Right atrium auricular region (tissue), 2 donors: Measurements from ENCODE around the gene EXOC6B. TPM values are rescaled to one million over a fixed set of nuclear protein-coding genes. Genes with fewer than 3 reads are reported as not detected.

Source experiments
- DNase-seq: peaks from one replicate; pipeline ENCODE4 v3.0.0-alpha.2; 2019; ENCODE audit warnings: low spot score
- H3K27ac ChIP-seq, 2 donors: fragments of 200-600 bp; sonication (generic); 1 replicate in 1 of 2; 2 replicates in 1 of 2; pipeline ENCODE4 v1.5.1; 2016 to 2019
- H3K27me3 ChIP-seq, 2 donors: fragments of 200-600 bp; sonication (generic); one replicate each; pipeline versions ENCODE4 v1.5.1 to v1.6.0; 2017 to 2019
- H3K36me3 ChIP-seq: fragments of 200-600 bp; sonication (generic); one replicate; pipeline ENCODE4 v1.5.1; 2016
- H3K4me1 ChIP-seq, 2 donors: fragments of 200-600 bp; sonication (generic); one replicate each; pipeline versions ENCODE4 v1.5.1 to v1.6.0; 2017 to 2019
- H3K4me3 ChIP-seq, 2 donors: fragments of 200-600 bp; sonication (generic); 1 replicate in 1 of 2; 2 replicates in 1 of 2; pipeline ENCODE4 v1.5.1; 2017 to 2019; ENCODE audit warnings: mild to moderate bottlenecking in 1 of 2, moderate library complexity in 1 of 2
- H3K9me3 ChIP-seq, 2 donors: fragments of 200-600 bp; sonication (generic); one replicate each; pipeline ENCODE4 v1.5.1; 2019
- total RNA-seq, 2 donors: library from RNA; depleted of rRNA; stranded (reverse); fragments of >200 nt; gene quantifications; one replicate each; pipeline ENCODE4 v1.1.0, GENCODE V29; 2016
- TF ChIP-seq, protein P1 (sequence below), 2 donors: fragments of 200-600 bp; sonication (generic); IDR thresholded peaks; one replicate each; pipeline ENCODE4 v1.5.1; 2019; ENCODE audit warnings: antibody characterized with exemption in 2 of 2

The EXOC6B gene
- total RNA-seq, 2 donors from 2014 or later: 80.5 to 111 TPM

DNA sequence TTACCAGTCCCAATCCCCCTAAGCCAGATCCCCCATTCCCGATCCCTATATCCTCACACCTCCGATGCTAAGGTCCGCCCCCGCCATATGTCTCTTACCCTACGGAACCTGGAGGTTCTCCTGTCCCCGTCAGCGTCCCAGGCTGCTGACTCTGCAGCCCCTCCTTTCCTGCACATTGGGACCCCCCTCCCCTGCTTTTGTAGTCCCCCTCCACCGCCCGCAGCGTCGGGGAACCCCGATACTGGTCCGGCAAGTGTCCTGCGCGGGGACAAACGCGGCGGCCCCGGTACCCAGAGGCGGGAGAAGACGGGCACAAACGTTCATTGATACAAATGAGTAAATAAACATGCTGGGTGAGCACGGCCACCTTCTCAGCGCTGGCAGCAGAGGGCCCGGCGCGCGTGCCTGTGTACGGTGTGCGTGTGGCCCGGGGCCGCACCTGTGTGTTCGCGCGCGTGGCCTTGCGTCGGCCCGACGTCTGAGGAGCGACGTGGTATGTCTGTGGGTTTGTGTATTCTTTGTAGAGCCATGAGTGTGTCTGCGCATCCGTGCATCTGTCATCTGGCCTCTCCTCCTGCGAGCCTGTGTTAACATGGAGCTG is 676.2 kb downstream of the EXOC6B start:
- TF ChIP-seq, protein P1, sequence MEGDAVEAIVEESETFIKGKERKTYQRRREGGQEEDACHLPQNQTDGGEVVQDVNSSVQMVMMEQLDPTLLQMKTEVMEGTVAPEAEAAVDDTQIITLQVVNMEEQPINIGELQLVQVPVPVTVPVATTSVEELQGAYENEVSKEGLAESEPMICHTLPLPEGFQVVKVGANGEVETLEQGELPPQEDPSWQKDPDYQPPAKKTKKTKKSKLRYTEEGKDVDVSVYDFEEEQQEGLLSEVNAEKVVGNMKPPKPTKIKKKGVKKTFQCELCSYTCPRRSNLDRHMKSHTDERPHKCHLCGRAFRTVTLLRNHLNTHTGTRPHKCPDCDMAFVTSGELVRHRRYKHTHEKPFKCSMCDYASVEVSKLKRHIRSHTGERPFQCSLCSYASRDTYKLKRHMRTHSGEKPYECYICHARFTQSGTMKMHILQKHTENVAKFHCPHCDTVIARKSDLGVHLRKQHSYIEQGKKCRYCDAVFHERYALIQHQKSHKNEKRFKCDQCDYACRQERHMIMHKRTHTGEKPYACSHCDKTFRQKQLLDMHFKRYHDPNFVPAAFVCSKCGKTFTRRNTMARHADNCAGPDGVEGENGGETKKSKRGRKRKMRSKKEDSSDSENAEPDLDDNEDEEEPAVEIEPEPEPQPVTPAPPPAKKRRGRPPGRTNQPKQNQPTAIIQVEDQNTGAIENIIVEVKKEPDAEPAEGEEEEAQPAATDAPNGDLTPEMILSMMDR (IDR thresholded peaks at IDR 0.05): no peak
- H3K27me3 ChIP-seq: peaks cover 14 to 44% of the 10 kb centered on the region in 2 donors

DNA sequence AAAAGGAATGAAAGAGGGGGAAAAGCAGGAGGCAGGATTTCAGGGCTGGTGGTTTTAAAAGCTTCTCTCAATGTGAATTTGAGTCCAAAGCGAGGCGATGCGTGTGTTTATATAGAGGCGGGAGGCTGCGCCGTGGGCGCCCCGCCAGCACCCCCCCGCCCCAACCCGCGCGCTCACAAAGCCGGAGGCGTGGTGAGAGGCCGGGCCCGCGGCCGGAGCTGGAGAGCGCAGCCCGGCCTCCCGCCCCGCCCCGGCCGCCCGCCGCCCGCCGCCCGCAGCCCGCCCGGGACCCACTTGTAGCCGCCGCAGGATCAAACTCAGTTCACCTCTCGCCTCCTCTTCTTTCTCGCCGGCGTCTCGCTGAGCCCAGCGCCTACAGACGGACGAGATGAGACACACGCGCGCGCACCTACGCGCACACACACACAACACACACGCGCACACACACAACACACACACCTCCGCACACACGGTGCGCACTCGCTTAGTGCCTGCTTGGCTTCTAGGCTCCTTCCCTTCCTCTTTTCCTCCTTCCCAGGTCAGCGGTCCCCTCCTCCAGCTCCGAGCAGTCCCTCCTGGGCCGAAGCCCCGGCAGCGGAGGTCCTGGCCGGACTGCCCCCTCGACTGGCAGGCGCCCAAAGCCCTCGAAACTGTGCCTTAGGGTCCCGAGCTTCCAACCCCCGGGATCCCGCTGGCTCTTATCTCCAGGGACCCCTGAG is 676.8 kb downstream of the EXOC6B start:
- peaks cover 14 to 44% of the 10 kb centered on the region in 2 donors for H3K27me3 ChIP-seq

More for the DNA sequence above, 676.2 kb downstream of the EXOC6B start:
- Histone ChIP-seq H3K9me3 (no peaks in the 10 kb centered on the region), H3K36me3 (no peaks in the 10 kb centered on the region), H3K4me3 (peak overlapping the region; percentile 33 to 65), H3K4me1 (peaks cover 0 to 54% of the 10 kb centered on the region in 2 donors), H3K27ac (no peak overlapping the region)
- peak; percentile 60 for DNase-seq

DNA sequence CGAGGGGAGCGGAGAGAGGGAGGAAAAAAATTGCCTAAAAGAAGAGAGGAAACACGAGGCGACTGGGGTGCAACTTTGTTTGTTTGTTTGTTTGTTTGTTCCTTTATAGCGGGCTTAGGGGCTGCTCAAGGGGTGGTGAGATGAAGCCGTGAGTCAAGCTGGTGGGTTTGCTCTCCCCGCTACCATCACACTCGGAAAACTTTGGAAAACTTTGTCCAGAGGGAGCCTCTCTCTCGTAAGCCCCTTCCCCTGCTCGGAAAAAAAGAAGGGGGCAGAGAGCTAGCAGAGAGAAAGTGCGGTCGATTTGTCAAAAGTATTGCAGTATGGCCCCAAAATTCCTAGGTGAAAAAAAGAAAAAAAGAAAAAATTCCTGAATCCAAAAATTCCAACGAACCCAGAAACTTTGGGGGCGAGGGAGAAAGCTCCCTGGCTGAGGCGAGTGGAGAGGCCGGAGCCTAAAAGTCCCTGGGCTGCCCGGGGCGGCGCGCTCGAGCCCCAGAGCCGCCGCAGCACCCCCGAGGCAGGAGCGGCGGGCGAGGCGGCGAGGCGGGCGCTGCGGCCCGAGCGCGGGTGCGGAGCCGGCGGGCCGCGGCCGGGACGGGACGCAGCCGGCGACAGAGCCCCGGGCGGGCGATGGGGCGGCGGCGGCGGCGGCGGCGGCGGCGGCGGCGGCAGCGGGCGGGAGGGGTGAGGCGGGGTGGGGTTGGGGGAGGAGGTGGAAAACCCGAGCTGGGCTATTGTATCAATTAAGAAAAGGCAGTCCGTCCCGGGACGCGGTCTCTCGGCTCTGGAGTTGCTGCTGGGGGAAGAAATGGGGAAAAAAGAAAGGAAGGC is 677.6 kb downstream of the EXOC6B start:
- Histone ChIP-seq H3K27me3 (peaks cover 14 to 44% of the 10 kb centered on the region in 2 donors), H3K4me1 (peaks cover 0 to 68% of the 10 kb centered on the region in 2 donors), H3K4me3 (peak overlapping the region; percentile 33 to 65), H3K36me3 (no peaks in the 10 kb centered on the region), H3K27ac (peak overlapping the region in 1 of 2 donors; percentile 16), H3K9me3 (no peaks in the 10 kb centered on the region)
- peak; percentile 56 for DNase-seq
- TF ChIP-seq, protein P1 (IDR thresholded peaks at IDR 0.05): no peak

More for the DNA sequence above, 676.8 kb downstream of the EXOC6B start:
- TF ChIP-seq, protein P1 (IDR thresholded peaks at IDR 0.05): no peak
- no peaks in the 10 kb centered on the region for H3K36me3 ChIP-seq
- peak overlapping the region; percentile 33 to 65 for H3K4me3 ChIP-seq
- H3K27ac ChIP-seq: no peak overlapping the region
- no peaks in the 10 kb centered on the region for H3K9me3 ChIP-seq
- peaks cover 0 to 60% of the 10 kb centered on the region in 2 donors for H3K4me1 ChIP-seq
- peak; percentile 58 for DNase-seq

DNA sequence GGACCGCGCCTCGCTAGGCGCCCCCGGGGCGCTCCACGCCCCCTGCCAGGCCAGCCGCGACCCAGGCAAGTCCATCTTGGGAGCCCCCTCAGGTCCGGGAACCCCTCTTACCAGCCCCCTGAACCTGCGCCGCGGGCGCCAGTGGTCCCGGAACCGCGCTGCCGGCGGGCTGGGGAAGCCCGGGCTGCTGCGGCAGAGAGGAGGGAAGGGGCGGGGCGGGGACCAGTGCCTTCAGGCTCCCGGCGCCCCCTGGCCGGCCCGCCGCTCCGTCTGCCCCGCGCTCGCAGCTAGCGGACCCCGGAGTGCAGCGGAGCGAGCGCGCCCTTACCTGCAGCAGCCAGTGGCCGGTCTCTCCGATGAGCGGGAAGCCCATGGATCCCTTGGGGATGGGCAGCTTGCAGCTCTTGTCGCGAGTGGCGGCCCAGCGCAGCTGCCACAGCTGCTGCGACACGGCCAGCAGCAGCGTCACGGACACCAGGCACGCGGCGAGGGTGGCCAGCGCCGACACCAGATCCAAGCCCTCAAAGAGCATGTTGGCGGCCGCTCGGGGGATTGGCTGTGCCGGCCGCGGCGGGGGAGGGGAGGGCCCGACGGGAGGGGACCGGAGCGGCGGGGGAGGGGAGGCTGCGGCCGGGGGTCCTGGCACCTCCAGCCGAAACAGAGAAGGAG is 678.4 kb downstream of the EXOC6B start, which contains the start of gene CYP26B1:
CYP26B1 (minus strand) TSS at position 560 of the 669 bp plus-strand sequence; CDS start at position 532, 28 bp downstream.
- no peaks in the 10 kb centered on the region for H3K9me3 ChIP-seq
- H3K27me3 ChIP-seq: peaks cover 14 to 44% of the 10 kb centered on the region in 2 donors
- peak within 1 kb of the TSS in 1 of 2 donors; percentile 16 for H3K27ac ChIP-seq
- no peaks in the 10 kb centered on the region for H3K36me3 ChIP-seq
- peak within 1 kb of the TSS; percentile 33 to 65 for H3K4me3 ChIP-seq
- H3K4me1 ChIP-seq: peaks cover 0 to 76% of the 10 kb centered on the region in 2 donors
- DNase-seq: peak; percentile 59
- TF ChIP-seq, protein P1 (IDR thresholded peaks at IDR 0.05): no peak
